OCI-LY3 (cell line): ENCODE results near the gene VRTN.
A peak's percentile ranks its signal among the peaks of the same experiment; 100 is the strongest.

Experiments used
- H2AFZ ChIP-seq: fragments of 200-600, 300-600 bp; shearing (Covaris generic); 2 replicates; pipeline ENCODE4 v1.6.0; 2014; ENCODE audit warnings: antibody characterized with exemption, low read depth, low read length
- H3K27ac ChIP-seq: fragments of 200-600, 300-600 bp; sonication (generic); 2 replicates; pipeline ENCODE4 v1.5.1; 2014; ENCODE audit warnings: mild to moderate bottlenecking, low read length, moderate library complexity, mixed read lengths
- H3K27me3 ChIP-seq: fragments of 200-600, 300-600 bp; sonication (generic); 2 replicates; pipeline ENCODE4 v1.6.1; 2014; ENCODE audit warnings: low read depth, low read length, mixed read lengths
- H3K36me3 ChIP-seq: fragments of 200-600, 300-600 bp; sonication (generic); replicated peaks from 2 replicates; pipeline ENCODE3; 2014; ENCODE audit warnings: low read depth, low read length, mixed read lengths
- H3K4me1 ChIP-seq: fragments of 300-600, 200-600 bp; sonication (generic); 2 replicates; pipeline ENCODE4 v1.6.1; 2014; ENCODE audit warnings: low read length, mixed read lengths
- H3K4me2 ChIP-seq: fragments of 200-600, 300-600 bp; sonication (generic); 2 replicates; pipeline ENCODE4 v1.6.1; 2014; ENCODE audit warnings: low read length, mixed read lengths
- H3K4me3 ChIP-seq: fragments of 300-600, 200-600 bp; sonication (generic); 2 replicates; pipeline ENCODE4 v1.5.1; 2014; ENCODE audit warnings: antibody characterized with exemption, mild to moderate bottlenecking, low read length, moderate library complexity
- H3K79me2 ChIP-seq: fragments of 300-600, 200-600 bp; shearing (Covaris generic); 2 replicates; pipeline ENCODE4 v1.6.1; 2014; ENCODE audit warnings: mild to moderate bottlenecking, low read length, mixed read lengths
- H3K9ac ChIP-seq: fragments of 300-600, 200-600 bp; shearing (Covaris generic); 2 replicates; pipeline ENCODE4 v1.6.0; 2014; ENCODE audit warnings: mild to moderate bottlenecking, low read length, moderate library complexity
- H3K9me3 ChIP-seq: fragments of 200-600, 300-600 bp; shearing (Covaris generic); 2 replicates; pipeline ENCODE4 v1.6.1; 2014; ENCODE audit warnings: low read length, mixed read lengths; ENCODE audit not compliant: insufficient read depth
- H4K20me1 ChIP-seq: fragments of 200-600, 300-600 bp; sonication (generic); 2 replicates; pipeline ENCODE4 v1.6.1; 2016; ENCODE audit warnings: low read length, mixed read lengths; ENCODE audit not compliant: insufficient read depth
- EZH2phosphoT487 ChIP-seq: fragments of 200-600 bp; shearing (Covaris generic); IDR thresholded peaks from 2 replicates; pipeline ENCODE4 v1.6.1; 2018; ENCODE audit warnings: antibody characterized with exemption, mixed run types, low read depth
- TF ChIP-seq, protein P1 (sequence below): fragments of 200-600, 300-600 bp; sonication (generic); IDR thresholded peaks from 2 replicates; pipeline ENCODE4 v1.5.1; 2014; ENCODE audit warnings: antibody characterized with exemption, low read length, low read depth

The VRTN gene

DNA sequence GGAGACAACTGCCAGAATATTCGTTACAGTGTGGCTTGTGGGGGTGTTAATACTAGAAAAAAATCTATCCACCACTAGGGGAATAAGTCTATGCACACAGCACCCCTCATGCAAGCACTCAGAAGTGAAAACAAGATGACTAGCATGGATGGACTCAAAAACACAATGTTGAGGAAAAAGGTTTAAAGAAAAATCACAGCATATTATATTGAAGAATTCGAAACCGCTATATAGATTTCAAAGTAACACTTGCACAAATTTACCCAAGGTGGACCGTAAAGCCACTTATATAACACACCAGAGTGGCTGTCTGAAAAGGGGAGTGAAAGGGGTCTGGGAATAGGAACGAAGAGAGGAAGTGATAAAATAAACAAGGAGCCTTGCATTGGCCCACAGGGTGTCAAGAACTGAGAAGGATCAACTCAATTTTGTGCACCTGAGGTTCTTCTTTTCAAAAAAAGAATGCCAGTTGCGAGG lies 46.1 kb upstream of the VRTN start:
- Histone ChIP-seq H3K27ac (peak overlapping the region; percentile 61), H3K36me3 (peaks cover 10% of the 10 kb centered on the region), H3K79me2 (peaks cover 28% of the 10 kb centered on the region), H2AFZ (peak overlapping the region; percentile 77), H3K27me3 (no peaks in the 10 kb centered on the region), H3K9ac (peak overlapping the region; percentile 77), H3K4me1 (peaks cover 10% of the 10 kb centered on the region), H3K9me3 (no peaks in the 10 kb centered on the region), H3K4me3 (peak overlapping the region; percentile 90), H4K20me1 (no peaks in the 10 kb centered on the region; the same call in 1 of the 2 replicates), H3K4me2 (peak overlapping the region; percentile 71)
- TF ChIP-seq EZH2phosphoT487, result no peak
- TF ChIP-seq, protein P1, sequence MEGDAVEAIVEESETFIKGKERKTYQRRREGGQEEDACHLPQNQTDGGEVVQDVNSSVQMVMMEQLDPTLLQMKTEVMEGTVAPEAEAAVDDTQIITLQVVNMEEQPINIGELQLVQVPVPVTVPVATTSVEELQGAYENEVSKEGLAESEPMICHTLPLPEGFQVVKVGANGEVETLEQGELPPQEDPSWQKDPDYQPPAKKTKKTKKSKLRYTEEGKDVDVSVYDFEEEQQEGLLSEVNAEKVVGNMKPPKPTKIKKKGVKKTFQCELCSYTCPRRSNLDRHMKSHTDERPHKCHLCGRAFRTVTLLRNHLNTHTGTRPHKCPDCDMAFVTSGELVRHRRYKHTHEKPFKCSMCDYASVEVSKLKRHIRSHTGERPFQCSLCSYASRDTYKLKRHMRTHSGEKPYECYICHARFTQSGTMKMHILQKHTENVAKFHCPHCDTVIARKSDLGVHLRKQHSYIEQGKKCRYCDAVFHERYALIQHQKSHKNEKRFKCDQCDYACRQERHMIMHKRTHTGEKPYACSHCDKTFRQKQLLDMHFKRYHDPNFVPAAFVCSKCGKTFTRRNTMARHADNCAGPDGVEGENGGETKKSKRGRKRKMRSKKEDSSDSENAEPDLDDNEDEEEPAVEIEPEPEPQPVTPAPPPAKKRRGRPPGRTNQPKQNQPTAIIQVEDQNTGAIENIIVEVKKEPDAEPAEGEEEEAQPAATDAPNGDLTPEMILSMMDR, result peak; percentile 46

DNA sequence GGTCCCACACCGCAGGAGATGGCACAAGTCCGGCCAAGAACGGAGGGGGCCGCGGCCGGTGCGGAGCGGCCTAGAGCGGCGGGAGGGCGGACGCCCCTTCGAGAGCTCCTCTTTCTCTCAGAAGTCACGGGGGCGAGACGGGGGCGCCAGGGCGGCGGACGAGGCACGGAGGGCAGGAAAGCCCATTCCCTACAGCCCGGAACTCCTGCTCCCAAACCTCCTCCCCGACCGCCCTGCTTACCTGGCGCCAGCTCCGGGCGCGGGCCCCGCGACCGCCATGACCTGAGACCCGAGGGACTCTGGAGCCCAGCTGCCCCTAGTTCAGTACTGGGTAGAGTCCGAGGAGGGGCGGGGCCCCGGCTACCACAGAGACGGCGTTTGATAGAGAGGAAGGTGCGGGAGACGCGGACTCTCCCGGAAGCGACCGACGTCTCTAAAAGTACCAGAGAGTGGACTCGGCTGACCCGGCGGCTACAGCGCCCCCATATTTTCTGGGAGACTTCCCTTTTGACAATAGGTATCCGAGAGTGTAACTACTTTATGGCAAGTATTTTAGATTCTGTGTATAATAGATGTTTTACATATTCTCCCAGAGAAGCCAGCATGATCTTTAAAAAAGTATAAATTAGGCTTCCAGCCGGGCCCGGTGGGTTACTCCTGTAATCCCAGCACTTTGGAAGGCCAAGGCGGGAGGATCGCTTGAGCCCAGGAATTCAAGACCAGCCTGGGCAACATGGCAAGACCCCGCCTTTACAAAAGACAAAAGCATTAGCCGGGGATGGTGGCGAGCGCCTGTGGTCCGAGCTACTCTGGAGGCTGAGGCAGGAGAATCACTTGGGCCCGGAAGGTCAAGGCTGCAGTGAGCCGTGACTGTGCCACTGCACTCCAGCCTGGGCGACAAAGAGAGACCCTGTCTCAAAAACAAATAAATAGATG lies 45.4 kb upstream of the VRTN start, which contains the start of gene ABCD4:
ABCD4 (minus strand) TSS at position 301 of the 936 bp plus-strand sequence; CDS start at position 279, 22 bp downstream.
- peak within 1 kb of the TSS; percentile 71 for H3K4me2 ChIP-seq
- H3K4me1 ChIP-seq, result peaks cover 10% of the 10 kb centered on the region
- peak within 1 kb of the TSS; percentile 61 for H3K27ac ChIP-seq
- H3K79me2 ChIP-seq, result peaks cover 28% of the 10 kb centered on the region
- TF ChIP-seq EZH2phosphoT487, result no peak
- TF ChIP-seq, protein P1, result peak; percentile 75
- H3K9me3 ChIP-seq, result no peaks in the 10 kb centered on the region
- H3K4me3 ChIP-seq, result peak within 1 kb of the TSS; percentile 90
- no peaks in the 10 kb centered on the region for H3K27me3 ChIP-seq
- H3K36me3 ChIP-seq, result peaks cover 7% of the 10 kb centered on the region
- H4K20me1 ChIP-seq, result no peaks in the 10 kb centered on the region; the same call in 1 of the 2 replicates
- peak within 1 kb of the TSS; percentile 77 for H3K9ac ChIP-seq
- H2AFZ ChIP-seq, result peak within 1 kb of the TSS; percentile 94

DNA sequence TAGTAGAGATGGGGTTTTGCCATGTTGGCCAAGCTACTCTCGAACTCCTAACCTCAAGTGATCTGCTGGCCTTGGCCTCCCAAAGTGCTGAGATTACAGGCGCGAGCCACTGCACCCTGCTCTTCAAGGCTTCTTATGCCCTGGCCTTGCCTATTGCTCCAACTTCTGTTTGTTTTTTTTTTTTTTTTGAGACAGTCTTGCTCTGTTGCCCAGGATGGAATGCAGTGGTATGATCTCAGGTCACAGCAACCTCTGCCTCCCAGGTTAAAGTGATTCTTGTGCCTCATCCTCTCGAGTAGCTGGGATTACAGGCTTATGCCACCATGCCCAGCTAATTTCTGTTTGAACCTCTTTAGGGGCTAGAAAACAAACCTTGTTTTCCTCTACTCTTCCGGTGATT lies 39.6 kb upstream of the VRTN start:
- Histone ChIP-seq H2AFZ (no peak overlapping the region), H3K4me1 (no peaks in the 10 kb centered on the region), H3K4me3 (no peak overlapping the region), H3K27me3 (no peaks in the 10 kb centered on the region), H3K9me3 (no peaks in the 10 kb centered on the region), H4K20me1 (no peaks in the 10 kb centered on the region), H3K79me2 (no peaks in the 10 kb centered on the region), H3K36me3 (no peaks in the 10 kb centered on the region), H3K4me2 (no peak overlapping the region), H3K27ac (no peak overlapping the region), H3K9ac (no peak overlapping the region)
- no peak for TF ChIP-seq EZH2phosphoT487
- TF ChIP-seq, protein P1, result no peak
